HG03460 (cell line): ENCODE measurements around the gene RAB17.
"Not testable (repeated sequence)": the region's sequence is repeated elsewhere in the genome, so short reads cannot be mapped to it uniquely, and the experiment has no call there.

ENCODE experiments used
- ATAC-seq: cut with Tn5 transposase; IDR thresholded peaks from one replicate; pipeline ENCODE4 v1.9.1; 2021; ENCODE audit not compliant: unreplicated experiment

RAB17 gene

GRCh38 chr2:237600205-237600846 lies 9.8 kb upstream of the RAB17 start:
- ATAC-seq = no peak

- ATAC-seq = no peak
Measured at GRCh38 chr2:237599465-237600110, 9.1 kb upstream of the RAB17 start.

- ATAC-seq = no peak
Measured at GRCh38 chr2:237598468-237599208, 8.1 kb upstream of the RAB17 start.

- no peak for ATAC-seq
Measured at GRCh38 chr2:237597196-237598145, 6.9 kb upstream of the RAB17 start.

GRCh38 chr2:237596520-237597195 lies 6.1 kb upstream of the RAB17 start:
- ATAC-seq = no peak

- not testable (repeated sequence) for ATAC-seq
Measured at GRCh38 chr2:237595829-237596519, 5.4 kb upstream of the RAB17 start.

- ATAC-seq = no peak
Measured at GRCh38 chr2:237594514-237594871, 4.0 kb upstream of the RAB17 start.

- no peak for ATAC-seq
Measured at GRCh38 chr2:237593596-237594320, 3.2 kb upstream of the RAB17 start.

GRCh38 chr2:237593036-237593435 lies 2.5 kb upstream of the RAB17 start:
- no peak for ATAC-seq

GRCh38 chr2:237592425-237592980 lies 2.0 kb upstream of the RAB17 start:
- no peak for ATAC-seq

- ATAC-seq = no peak
Measured at GRCh38 chr2:237591141-237591881, 777 bp upstream of the RAB17 start.

- no peak for ATAC-seq
Measured at GRCh38 chr2:237588044-237588696, 2.4 kb downstream of the RAB17 start.

- no peak for ATAC-seq
Measured at GRCh38 chr2:237585590-237586221, 4.8 kb downstream of the RAB17 start.

GRCh38 chr2:237583385-237584295 lies 6.9 kb downstream of the RAB17 start:
- ATAC-seq = no peak

- ATAC-seq = no peak
Measured at GRCh38 chr2:237581751-237582746, 8.5 kb downstream of the RAB17 start.
